Activated T-cell treated with anti-CD3 and anti-CD28 coated beads, Interleukin-2, amount 50 U/mL, for 24 hours (primary cell): Measurements from ENCODE around the gene PASD1.
"Not testable (repeated sequence)": the region's sequence is repeated elsewhere in the genome, so short reads cannot be mapped to it uniquely, and the experiment has no call there.

Experiments
- DNase-seq: peaks from one replicate; pipeline ENCODE4 v3.0.0-alpha.2; 2020
- H3K27ac Mint-ChIP-seq: 2 replicates; pipeline ENCODE4 v1.8.0; 2020; ENCODE audit warnings: mild to moderate bottlenecking, mixed read lengths
- H3K27me3 Mint-ChIP-seq: 2 replicates; pipeline ENCODE4 v1.8.0; 2020; ENCODE audit warnings: mixed read lengths
- H3K36me3 Mint-ChIP-seq: 2 replicates; pipeline ENCODE4 v1.8.0; 2020; ENCODE audit warnings: low read depth, mixed read lengths
- H3K4me1 Mint-ChIP-seq: 2 replicates; pipeline ENCODE4 v1.8.0; 2020; ENCODE audit warnings: low read depth, mixed read lengths
- H3K4me3 Mint-ChIP-seq: 2 replicates; pipeline ENCODE4 v1.8.0; 2020; ENCODE audit warnings: mild to moderate bottlenecking, moderate library complexity, mixed read lengths
- H3K9me3 Mint-ChIP-seq: 2 replicates; pipeline ENCODE4 v1.8.0; 2020; ENCODE audit warnings: mixed read lengths

PASD1 gene

DNA sequence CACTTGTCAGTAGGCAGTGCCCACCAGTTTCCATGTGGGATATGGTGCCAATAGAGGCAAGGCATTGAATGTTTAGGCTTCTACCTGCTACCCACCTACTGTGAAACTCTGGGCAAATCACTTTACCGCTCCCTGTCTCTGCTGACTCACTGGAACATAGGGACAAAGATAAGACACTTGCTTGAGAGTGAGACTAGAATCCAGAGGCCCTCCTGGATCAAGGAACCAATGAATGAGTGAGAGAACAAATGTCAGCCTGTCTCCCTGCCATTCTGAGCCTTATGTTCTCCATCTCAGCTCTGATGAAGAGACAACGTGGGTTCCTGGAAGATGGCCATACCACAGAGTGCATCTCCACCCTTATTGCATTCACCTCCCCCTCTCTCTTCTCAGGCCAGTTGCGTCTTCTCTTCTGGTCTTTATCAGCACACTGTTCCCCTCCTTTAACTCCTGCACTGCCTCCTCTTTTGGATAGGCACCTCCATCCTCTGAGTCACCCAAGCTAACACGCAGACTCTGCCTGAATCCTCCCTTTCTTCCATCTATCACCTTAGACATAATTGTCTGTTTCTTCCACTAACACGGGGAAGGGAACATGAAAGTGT is 116.4 kb downstream of the PASD1 start:
- no peaks in the 10 kb centered on the region for H3K4me1 Mint-ChIP-seq

DNA sequence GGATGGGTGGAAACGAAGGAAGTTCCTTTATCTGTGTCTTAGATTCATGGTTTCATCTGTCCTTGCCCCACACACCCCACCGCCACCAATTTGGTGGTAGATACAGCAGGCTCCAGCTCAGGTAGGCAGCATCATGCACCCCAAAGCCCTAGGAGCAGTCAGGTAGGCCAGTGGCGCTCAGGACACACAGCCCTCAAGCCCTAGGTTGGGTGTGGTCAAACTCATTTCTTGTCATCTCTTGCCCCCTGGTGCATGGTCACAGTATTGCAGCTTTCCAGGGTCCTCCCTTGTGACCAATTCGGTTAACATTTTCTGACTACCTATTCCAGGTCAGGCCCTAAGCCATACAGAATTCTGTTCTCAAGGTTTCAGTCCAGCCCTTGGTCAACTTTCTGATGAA is 117.3 kb downstream of the PASD1 start:
- Mint-ChIP-seq H3K27me3 (peaks cover 38% of the 10 kb centered on the region), H3K4me1 (no peaks in the 10 kb centered on the region), H3K27ac (no peak overlapping the region), H3K36me3 (no peaks in the 10 kb centered on the region), H3K9me3 (no peaks in the 10 kb centered on the region), H3K4me3 (no peak overlapping the region)
- DNase-seq: peak; percentile 73

More for the DNA sequence above, 116.4 kb downstream of the PASD1 start:
- no peak overlapping the region for H3K27ac Mint-ChIP-seq
- no peaks in the 10 kb centered on the region for H3K9me3 Mint-ChIP-seq
- H3K27me3 Mint-ChIP-seq: peaks cover 41% of the 10 kb centered on the region
- H3K4me3 Mint-ChIP-seq: no peak overlapping the region
- H3K36me3 Mint-ChIP-seq: no peaks in the 10 kb centered on the region
- no peak for DNase-seq

DNA sequence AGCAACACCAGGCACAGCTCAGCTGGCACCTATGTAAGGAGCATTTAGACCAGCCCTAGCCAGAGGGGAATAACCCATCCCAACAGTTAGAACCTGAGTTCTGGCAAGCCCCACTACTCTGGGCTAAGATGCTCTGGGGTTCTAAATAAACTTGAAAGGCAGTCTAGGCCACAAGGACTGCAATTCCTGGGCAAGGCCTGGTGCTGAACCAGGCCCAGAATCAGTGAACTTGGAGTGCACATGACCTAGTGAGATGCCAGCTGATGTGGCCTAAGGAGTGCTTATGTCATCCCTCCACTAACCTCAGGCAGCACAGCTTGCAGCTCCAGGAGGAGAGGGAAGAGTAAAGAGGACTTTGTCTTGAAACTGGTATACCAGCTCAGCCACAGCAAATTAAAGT is 124.2 kb downstream of the PASD1 start:
- Mint-ChIP-seq H3K36me3 (no peaks in the 10 kb centered on the region), H3K27ac (no peak overlapping the region), H3K27me3 (peaks cover 14% of the 10 kb centered on the region), H3K4me3 (no peak overlapping the region), H3K9me3 (no peaks in the 10 kb centered on the region), H3K4me1 (no peaks in the 10 kb centered on the region)
- DNase-seq: no peak

DNA sequence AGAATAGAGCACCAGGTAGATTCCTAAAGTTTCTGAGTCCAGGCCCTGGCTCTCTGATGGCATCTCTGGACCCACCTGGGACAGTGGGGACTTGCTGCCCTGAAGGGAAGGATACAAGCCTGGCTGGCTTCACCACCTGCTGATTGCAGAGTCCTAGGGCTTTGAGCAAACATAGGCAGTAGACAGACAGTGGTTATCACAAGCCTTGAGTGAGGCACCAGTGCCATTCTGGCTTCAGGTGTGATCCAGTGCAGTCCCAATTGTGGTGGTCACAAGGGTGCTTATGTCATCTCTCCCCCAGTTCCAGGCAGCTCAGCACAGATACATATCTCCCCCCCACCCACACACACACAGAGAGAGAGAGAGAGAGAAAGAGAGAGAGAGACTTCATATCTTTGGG is 125.2 kb downstream of the PASD1 start:
- DNase-seq: no peak
- peaks cover 5% of the 10 kb centered on the region for H3K27me3 Mint-ChIP-seq
- no peaks in the 10 kb centered on the region for H3K4me1 Mint-ChIP-seq
- H3K27ac Mint-ChIP-seq: no peak overlapping the region
- H3K4me3 Mint-ChIP-seq: no peak overlapping the region
- H3K9me3 Mint-ChIP-seq: no peaks in the 10 kb centered on the region
- H3K36me3 Mint-ChIP-seq: no peaks in the 10 kb centered on the region

DNA sequence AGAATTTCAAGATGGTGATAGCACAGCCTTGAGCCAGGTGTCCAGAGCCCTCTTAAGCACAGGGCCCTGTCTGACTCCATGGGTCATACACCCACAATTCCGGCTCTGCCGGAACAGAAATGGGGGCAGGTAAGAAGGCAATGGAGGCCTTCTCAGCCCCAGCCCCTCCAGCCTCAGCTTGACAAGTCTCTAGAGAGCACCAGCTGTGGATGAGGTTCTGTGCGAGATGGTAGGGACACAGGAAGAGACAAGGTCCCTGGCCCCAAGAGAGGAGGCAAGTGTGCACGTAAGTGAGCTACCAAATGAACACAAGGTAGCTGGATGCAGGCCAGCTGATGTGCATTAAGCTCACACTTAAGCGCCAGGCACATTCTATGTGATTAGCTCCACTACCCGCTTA is 129.3 kb downstream of the PASD1 start:
- Mint-ChIP-seq H3K9me3 (no peaks in the 10 kb centered on the region), H3K36me3 (no peaks in the 10 kb centered on the region), H3K27me3 (peaks cover 17% of the 10 kb centered on the region), H3K4me3 (no peak overlapping the region), H3K27ac (no peak overlapping the region), H3K4me1 (peaks cover 1% of the 10 kb centered on the region)
- DNase-seq: no peak

DNA sequence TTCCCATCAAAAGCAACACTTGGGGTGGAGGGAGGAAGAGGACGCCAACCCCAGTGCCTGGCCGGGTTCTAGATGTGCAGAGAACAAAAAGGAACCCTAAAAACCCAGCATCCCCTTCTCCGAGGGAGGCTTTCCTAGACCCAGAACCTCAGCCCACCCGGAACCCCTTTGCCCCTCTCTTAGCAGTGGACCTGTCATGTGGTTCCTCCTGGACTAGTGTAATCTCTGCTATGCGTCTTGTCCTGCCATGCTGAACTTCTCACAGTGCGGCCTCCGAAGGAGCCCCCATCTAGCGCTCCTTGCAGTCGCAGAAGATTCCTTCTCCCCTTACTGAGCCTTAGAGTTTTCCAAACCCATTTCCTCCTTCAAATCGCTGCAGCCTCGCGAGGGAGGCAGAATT is 130.6 kb downstream of the PASD1 start:
- no peaks in the 10 kb centered on the region for H3K9me3 Mint-ChIP-seq

DNA sequence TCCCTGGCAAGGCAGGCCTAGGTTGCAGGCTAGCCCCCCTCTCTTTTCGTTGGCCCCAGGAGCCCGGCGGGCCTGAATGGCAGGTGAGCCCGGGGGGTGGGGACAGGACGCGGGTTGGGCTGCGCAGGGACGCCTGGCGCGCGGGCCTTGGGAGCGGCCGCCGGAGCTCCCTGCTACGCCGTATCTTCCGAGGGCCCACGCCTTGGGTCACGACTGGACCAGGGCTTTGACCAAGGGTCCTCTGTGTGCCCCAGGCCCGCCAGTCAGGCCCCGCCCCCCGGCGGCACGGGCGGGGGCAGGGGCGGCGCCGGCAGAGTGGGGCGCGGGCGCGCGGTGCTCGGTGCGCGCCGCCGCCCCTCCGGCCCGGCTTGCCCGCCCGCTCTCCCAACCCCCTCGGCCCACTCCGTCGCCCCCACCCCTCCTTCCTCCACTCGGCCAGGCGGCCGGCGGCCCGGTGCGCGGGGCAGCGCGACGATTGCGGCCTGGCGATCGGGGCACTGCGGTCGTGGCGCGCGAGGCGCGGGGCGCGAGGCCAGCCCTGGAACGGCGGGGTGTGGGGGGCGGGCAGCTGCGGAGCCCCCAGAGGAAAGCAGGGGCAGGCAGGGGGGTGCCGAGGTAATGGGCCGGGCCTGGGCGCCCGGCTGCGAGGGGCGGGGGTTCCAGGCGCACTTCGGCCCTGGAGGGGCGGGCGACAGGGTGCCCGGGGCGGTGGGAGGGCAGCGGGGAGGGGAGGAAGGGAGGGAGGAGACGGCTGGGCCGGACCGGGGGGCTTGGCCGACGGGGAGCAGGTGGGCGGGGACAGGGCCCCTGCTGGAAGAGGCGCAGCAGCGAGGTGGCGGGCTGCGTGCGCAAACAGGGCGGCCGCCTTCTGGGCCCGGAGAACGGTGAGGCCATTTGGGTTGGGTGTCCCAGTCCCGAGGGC is 131.4 kb downstream of the PASD1 start, which contains the start of gene PRRG3:
Gene PRRG3, plus strand, starts transcription at position 798 of the 922 bp plus-strand sequence. CDS start 3,357 bp downstream, outside the sequence.
- Mint-ChIP-seq H3K27ac (no peak within 1 kb of the TSS), H3K9me3 (no peaks in the 10 kb centered on the region), H3K4me3 (no peak within 1 kb of the TSS), H3K27me3 (peaks cover 17% of the 10 kb centered on the region), H3K4me1 (peaks cover 1% of the 10 kb centered on the region), H3K36me3 (no peaks in the 10 kb centered on the region)
- no peak for DNase-seq

More for the DNA sequence above, 130.6 kb downstream of the PASD1 start:
- H3K4me1 Mint-ChIP-seq: peaks cover 1% of the 10 kb centered on the region
- peaks cover 17% of the 10 kb centered on the region for H3K27me3 Mint-ChIP-seq
- no peak overlapping the region for H3K27ac Mint-ChIP-seq
- no peaks in the 10 kb centered on the region for H3K36me3 Mint-ChIP-seq
- no peak overlapping the region for H3K4me3 Mint-ChIP-seq
- DNase-seq: no peak

DNA sequence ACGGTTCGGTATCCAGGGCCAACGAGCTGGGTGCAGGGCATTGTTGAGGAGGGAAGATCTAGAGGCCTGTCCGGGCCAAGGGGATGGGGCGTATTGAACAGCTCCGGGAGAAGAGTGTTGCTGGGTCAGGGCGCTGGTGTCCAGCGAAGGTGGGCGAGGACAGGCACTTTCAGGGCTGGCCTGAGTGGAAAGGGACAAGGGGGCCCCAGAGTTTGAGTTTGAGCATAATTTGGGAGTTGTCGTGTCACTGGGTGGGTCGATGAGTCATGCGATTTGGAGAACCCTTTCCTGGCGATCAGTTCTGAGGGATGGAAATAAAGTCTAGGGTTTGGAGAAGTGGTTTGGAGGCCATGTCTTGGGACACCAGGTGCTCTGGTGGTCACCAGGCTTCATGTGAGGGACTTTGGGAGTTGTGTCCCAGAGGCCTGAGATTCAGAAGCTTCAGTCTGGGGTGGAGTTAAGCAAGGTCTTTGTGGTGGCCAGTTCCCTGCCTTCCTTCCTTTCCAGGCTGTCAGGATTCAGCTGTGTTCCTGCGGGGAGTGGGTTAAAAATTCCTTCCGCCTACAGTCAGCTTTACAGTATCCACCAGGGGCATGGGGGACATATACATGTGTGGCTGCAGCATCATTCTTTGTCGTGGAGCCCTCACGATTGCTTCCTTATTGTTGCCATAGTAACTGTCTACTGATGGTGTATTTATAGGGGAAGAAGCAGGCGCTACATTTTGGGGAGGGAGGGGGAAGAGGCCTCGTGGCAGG is 132.3 kb downstream of the PASD1 start:
- no peaks in the 10 kb centered on the region for H3K9me3 Mint-ChIP-seq
- H3K4me3 Mint-ChIP-seq: no peak overlapping the region

DNA sequence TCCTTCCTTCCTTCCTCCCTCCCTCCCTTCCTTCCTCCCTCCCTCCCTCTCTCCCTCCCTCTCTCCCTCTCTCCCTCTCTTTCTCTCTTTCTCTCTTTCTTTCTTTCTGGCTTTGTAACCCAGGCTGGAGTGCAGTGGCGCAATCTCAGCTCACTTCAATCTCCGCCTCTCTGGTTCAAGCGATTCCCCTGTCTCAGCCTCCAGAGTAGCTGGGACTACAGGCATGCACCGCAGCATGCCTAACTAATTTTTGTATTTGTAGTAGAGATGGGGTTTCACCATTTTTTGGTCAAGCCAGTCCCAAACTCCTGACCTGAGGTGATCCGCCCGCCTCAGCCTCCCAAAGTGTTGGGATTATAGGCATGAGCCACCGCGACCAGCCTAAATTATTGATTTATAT is 133.6 kb downstream of the PASD1 start:
- H3K27me3 Mint-ChIP-seq: peaks cover 17% of the 10 kb centered on the region
- H3K27ac Mint-ChIP-seq, H3K4me3 Mint-ChIP-seq, H3K36me3 Mint-ChIP-seq, H3K4me1 Mint-ChIP-seq, DNase-seq, H3K9me3 Mint-ChIP-seq: not testable (repeated sequence)

More for the DNA sequence above, 132.3 kb downstream of the PASD1 start:
- Mint-ChIP-seq H3K27me3 (peaks cover 17% of the 10 kb centered on the region), H3K27ac (no peak overlapping the region), H3K4me1 (peaks cover 1% of the 10 kb centered on the region), H3K36me3 (no peaks in the 10 kb centered on the region)
- DNase-seq: no peak

DNA sequence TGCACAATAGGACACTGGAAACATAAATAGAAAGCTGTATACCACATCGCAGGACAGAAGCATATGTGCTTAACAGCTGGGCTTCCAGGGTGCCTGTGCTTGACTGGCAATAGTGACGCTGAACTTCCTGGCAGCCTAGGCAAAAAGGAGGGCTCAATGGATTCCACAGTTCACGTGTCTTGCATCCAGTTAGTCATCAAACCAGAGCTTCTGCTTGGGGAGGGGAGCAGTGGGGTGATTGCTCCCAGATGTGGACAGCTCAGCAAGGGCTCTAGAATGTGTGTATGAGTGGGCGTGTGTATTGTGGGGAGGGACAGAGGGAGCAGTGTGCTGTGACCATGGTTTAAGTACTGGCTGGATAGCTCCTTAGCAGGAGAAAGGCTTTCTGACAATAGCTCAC is 134.0 kb downstream of the PASD1 start:
- H3K27ac Mint-ChIP-seq: no peak overlapping the region
- DNase-seq: no peak
- H3K9me3 Mint-ChIP-seq: no peaks in the 10 kb centered on the region
- H3K36me3 Mint-ChIP-seq: no peaks in the 10 kb centered on the region
- H3K4me1 Mint-ChIP-seq: peaks cover 1% of the 10 kb centered on the region
- H3K27me3 Mint-ChIP-seq: peaks cover 17% of the 10 kb centered on the region
- H3K4me3 Mint-ChIP-seq: no peak overlapping the region

DNA sequence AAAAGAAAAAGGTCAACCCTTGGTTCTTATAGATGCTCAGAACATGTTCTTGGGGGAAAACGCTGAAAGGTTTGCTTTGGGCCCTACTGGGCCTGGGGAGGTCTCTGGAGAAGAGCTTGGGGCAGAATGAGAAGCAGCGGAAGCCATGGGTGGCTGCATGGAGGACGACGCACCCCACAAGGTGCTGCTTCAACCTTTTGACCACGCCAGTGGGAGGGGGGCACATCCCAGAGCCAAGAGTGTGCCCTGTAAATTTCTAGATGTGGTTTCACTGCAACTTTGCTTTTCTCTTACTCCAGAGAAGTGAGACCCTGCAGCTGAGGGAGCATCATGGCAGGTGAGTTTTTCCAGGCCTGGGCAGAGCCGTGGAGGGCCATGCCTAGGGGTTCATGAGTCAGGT is 135.0 kb downstream of the PASD1 start:
- H3K27me3 Mint-ChIP-seq: peaks cover 17% of the 10 kb centered on the region
- no peaks in the 10 kb centered on the region for H3K9me3 Mint-ChIP-seq
- H3K4me1 Mint-ChIP-seq: peaks cover 1% of the 10 kb centered on the region
- no peaks in the 10 kb centered on the region for H3K36me3 Mint-ChIP-seq
- H3K4me3 Mint-ChIP-seq: no peak overlapping the region
- DNase-seq: no peak
- H3K27ac Mint-ChIP-seq: no peak overlapping the region

DNA sequence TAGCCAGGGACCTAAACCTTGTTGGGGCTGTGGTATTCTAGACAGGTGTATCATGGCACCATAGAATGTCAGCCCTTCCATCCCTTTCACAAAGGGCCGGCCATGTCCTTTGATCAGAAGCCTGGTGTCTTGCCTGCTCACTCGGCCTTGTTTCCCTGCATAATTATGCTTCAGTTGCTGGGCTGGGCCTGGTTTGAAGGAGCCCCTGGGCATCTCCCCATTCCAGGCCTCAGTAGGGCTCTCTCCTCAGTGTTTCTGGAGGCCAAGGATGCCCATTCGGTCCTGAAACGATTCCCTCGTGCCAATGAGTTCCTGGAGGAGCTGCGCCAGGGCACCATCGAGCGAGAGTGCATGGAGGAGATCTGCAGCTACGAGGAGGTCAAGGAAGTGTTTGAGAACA is 136.3 kb downstream of the PASD1 start:
- Mint-ChIP-seq H3K27me3 (peaks cover 17% of the 10 kb centered on the region), H3K36me3 (no peaks in the 10 kb centered on the region), H3K4me3 (no peak overlapping the region), H3K4me1 (peaks cover 1% of the 10 kb centered on the region), H3K27ac (no peak overlapping the region), H3K9me3 (no peaks in the 10 kb centered on the region)
- no peak for DNase-seq

DNA sequence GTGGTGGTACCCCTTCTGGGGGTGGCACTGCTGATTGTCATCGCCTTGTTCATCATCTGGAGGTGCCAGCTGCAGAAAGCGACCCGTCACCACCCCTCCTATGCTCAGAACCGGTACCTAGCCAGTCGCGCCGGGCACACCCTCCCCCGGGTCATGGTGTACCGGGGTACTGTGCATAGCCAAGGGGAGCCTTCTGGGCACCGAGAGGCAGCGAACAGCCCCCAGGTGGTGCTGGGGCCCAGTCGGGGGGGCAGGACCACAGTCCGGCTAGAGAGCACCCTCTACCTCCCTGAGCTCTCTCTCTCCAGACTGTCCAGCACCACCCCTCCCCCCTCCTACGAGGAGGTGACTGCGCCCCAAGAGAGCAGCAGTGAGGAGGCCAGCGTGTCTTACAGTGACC is 137.1 kb downstream of the PASD1 start:
- Mint-ChIP-seq H3K4me1 (peaks cover 1% of the 10 kb centered on the region), H3K36me3 (no peaks in the 10 kb centered on the region), H3K27me3 (peaks cover 14% of the 10 kb centered on the region), H3K4me3 (no peak overlapping the region), H3K27ac (no peak overlapping the region), H3K9me3 (no peaks in the 10 kb centered on the region)
- DNase-seq: no peak

DNA sequence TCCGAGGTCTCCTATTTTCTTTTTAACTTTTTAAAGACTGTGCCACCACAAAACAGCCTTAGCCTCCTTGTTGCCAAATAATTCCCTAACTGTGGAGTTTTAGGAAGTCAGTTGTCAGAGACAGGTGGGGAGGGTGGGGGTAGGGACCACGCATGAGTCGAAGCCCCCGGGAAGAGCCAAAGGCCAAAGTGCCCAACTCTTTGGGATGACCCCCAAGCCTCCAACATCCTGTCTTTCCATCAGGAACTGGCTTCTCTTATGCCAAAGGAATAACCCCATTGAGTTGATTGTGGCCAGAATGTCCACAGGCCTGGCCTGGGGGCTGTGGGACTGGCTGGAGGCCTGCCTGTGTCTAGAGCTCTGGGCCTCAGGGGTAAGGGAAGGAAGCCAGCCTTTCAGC is 137.6 kb downstream of the PASD1 start:
- Mint-ChIP-seq H3K4me1 (no peaks in the 10 kb centered on the region), H3K9me3 (no peaks in the 10 kb centered on the region), H3K36me3 (no peaks in the 10 kb centered on the region), H3K27ac (no peak overlapping the region), H3K27me3 (peaks cover 9% of the 10 kb centered on the region), H3K4me3 (no peak overlapping the region)
- DNase-seq: no peak
